Liver (tissue), 9 donors: ENCODE measurements around the gene CAPZB. TPM values are rescaled to one million over a fixed set of nuclear protein-coding genes. Genes with fewer than 3 reads are reported as not detected.

Source experiments
- DNase-seq: peaks from one replicate; pipeline ENCODE4 v3.0.0-alpha.2; 2017; ENCODE audit warnings: low spot score
- H3K27ac ChIP-seq, 2 donors: one replicate each; pipeline ENCODE4 v1.7.0; 2013; ENCODE audit warnings: inconsistent platforms in 2 of 2, low read length in 2 of 2, control low read depth in 1 of 2, low read depth in 1 of 2, mild to moderate bottlenecking in 1 of 2
- H3K27me3 ChIP-seq, 4 donors: one replicate each; pipeline versions ENCODE4 v1.6.1 to v1.7.0; 2013; ENCODE audit warnings: low read length in 3 of 4, inconsistent platforms in 1 of 4, mild to moderate bottlenecking in 1 of 4, moderate library complexity in 1 of 4; ENCODE audit not compliant: control insufficient read depth in 4 of 4, insufficient read depth in 4 of 4
- H3K36me3 ChIP-seq, 4 donors: one replicate each; pipeline versions ENCODE4 v1.6.1 to v1.7.0; 2013; ENCODE audit warnings: low read length in 3 of 4, mild to moderate bottlenecking in 3 of 4, low read depth in 1 of 4, moderate library complexity in 1 of 4; ENCODE audit not compliant: control insufficient read depth in 4 of 4, insufficient read depth in 3 of 4
- H3K4me1 ChIP-seq, 4 donors: one replicate each; pipeline versions ENCODE4 v1.6.1 to v1.7.0; 2013; ENCODE audit warnings: low read length in 3 of 4, mild to moderate bottlenecking in 3 of 4, moderate library complexity in 1 of 4; ENCODE audit not compliant: control insufficient read depth in 4 of 4, insufficient read depth in 4 of 4
- H3K4me3 ChIP-seq, 3 donors: one replicate each; pipeline versions ENCODE4 v1.6.1 to v1.7.0; 2013; ENCODE audit warnings: low read length in 3 of 3, control low read depth in 1 of 3, low read depth in 1 of 3, mild to moderate bottlenecking in 1 of 3
- H3K9ac ChIP-seq, 2 donors: one replicate each; pipeline ENCODE4 v1.7.0; 2013; ENCODE audit warnings: low read length in 2 of 2, mild to moderate bottlenecking in 2 of 2, moderate library complexity in 2 of 2, control low read depth in 1 of 2, low read depth in 1 of 2
- H3K9me3 ChIP-seq, 4 donors: one replicate each; pipeline versions ENCODE4 v1.6.1 to v1.7.0; 2013; ENCODE audit warnings: low read length in 3 of 4; ENCODE audit not compliant: control insufficient read depth in 4 of 4
- EGR1 ChIP-seq, 2 donors: IDR thresholded peaks; 2 replicates each; pipeline ENCODE4 v1.6.1; 2016 to 2018; ENCODE audit warnings: antibody characterized with exemption in 2 of 2, low read depth in 2 of 2
- FOXA1 ChIP-seq: IDR thresholded peaks from 2 replicates; pipeline ENCODE4 v1.6.1; 2016; ENCODE audit warnings: antibody characterized with exemption
- FOXA2 ChIP-seq: IDR thresholded peaks from 2 replicates; pipeline ENCODE4 v1.6.1; 2016; ENCODE audit warnings: antibody characterized with exemption
- GABPA ChIP-seq, 2 donors: IDR thresholded peaks in 1 of 2; conservative IDR thresholded peaks in 1 of 2; 2 replicates each; pipeline ENCODE4 v1.6.1; 2016; ENCODE audit warnings: antibody characterized with exemption in 2 of 2, mild to moderate bottlenecking in 1 of 2, moderate library complexity in 1 of 2
- HNF4A ChIP-seq, 2 donors: conservative IDR thresholded peaks; 2 replicates each; pipeline ENCODE4 v1.6.1; 2016; ENCODE audit warnings: antibody characterized with exemption in 2 of 2, mild to moderate bottlenecking in 2 of 2
- HNF4G ChIP-seq: IDR thresholded peaks from 2 replicates; pipeline ENCODE4 v1.6.1; 2016; ENCODE audit warnings: antibody characterized with exemption
- JUND ChIP-seq, 2 donors: IDR thresholded peaks; 2 replicates each; pipeline ENCODE4 v1.6.1; 2016; ENCODE audit warnings: antibody characterized with exemption in 2 of 2
- NR2F2 ChIP-seq: IDR thresholded peaks from 2 replicates; pipeline ENCODE4 v1.6.1; 2016; ENCODE audit warnings: antibody characterized with exemption
- RAD21 ChIP-seq, 2 donors: IDR thresholded peaks; 2 replicates each; pipeline ENCODE4 v1.6.1; 2016; ENCODE audit warnings: antibody characterized with exemption in 2 of 2, mild to moderate bottlenecking in 2 of 2
- REST ChIP-seq: IDR thresholded peaks from 2 replicates; pipeline ENCODE4 v1.6.1; 2016; ENCODE audit warnings: antibody characterized with exemption, mild to moderate bottlenecking
- RXRA ChIP-seq, 2 donors: IDR thresholded peaks; 2 replicates each; pipeline ENCODE4 v1.6.1; 2017 to 2018; ENCODE audit warnings: antibody characterized with exemption in 2 of 2, mild to moderate bottlenecking in 1 of 2
- SP1 ChIP-seq: IDR thresholded peaks from 2 replicates; pipeline ENCODE4 v1.6.1; 2018; ENCODE audit warnings: antibody characterized with exemption, mild to moderate bottlenecking
- TAF1 ChIP-seq: conservative IDR thresholded peaks from 2 replicates; pipeline ENCODE4 v1.6.1; 2016; ENCODE audit warnings: antibody characterized with exemption, mild to moderate bottlenecking
- YY1 ChIP-seq: IDR thresholded peaks from 2 replicates; pipeline ENCODE4 v1.6.1; 2016; ENCODE audit warnings: antibody characterized with exemption, mild to moderate bottlenecking
- ZBTB33 ChIP-seq: IDR thresholded peaks from 2 replicates; pipeline ENCODE4 v1.6.1; 2016; ENCODE audit warnings: antibody characterized with exemption
- WGBS: extraction: QIAGEN DNeasy Blood & Tissue Kit; methylation state at CpG from one replicate; pipeline ENCODE4 v1.1.7; 2013; 5-methylcytosine and 5-hydroxymethylcytosine counted together
- polyA plus RNA-seq, 2 donors: library from polyadenylated mRNA; stranded (reverse) in 1 of 2; unstranded in 1 of 2; fragments of 200-250 nt in 1 of 2; fragments of >200 nt in 1 of 2; fragmentation: Nextera tagmentation in 1 of 2; extraction: Ambion mirVana in 1 of 2; gene quantifications; one replicate each; pipeline versions ENCODE4 v1.2.1 to v1.2.3, GENCODE V29; 2013 to 2015
- total RNA-seq, 2 donors: library from RNA; depleted of rRNA; stranded (reverse); fragments of >200 nt; gene quantifications; one replicate each; pipeline ENCODE4 v1.2.3, GENCODE V29; 2014
- TF ChIP-seq, protein P1 (sequence below): IDR thresholded peaks from 2 replicates; pipeline ENCODE4 v1.6.1; 2016; ENCODE audit warnings: antibody characterized with exemption
- donor health status: healthy.
- donor health status: healthy.
- donor health status: healthy.
- donor health status: healthy.
- donor health status: healthy.

CAPZB gene
- total and polyA plus RNA-seq, 4 donors = 38.3 to 98.9 (median 51.1) TPM

- 86% methylated on average over 22 of the region's 22 CpGs for WGBS
- H3K4me3 ChIP-seq = no peak overlapping the region
- no peak overlapping the region for H3K9ac ChIP-seq
- no peaks in the 10 kb centered on the region for H3K27me3 ChIP-seq
- no peak overlapping the region for H3K27ac ChIP-seq
- DNase-seq = no peak
- peaks cover 6 to 41% (median 33%) of the 10 kb centered on the region in 4 donors for H3K4me1 ChIP-seq
- H3K36me3 ChIP-seq = no peaks in the 10 kb centered on the region
- no peak for TF ChIP-seq REST
- no peak for TF ChIP-seq JUND (IDR thresholded peaks at IDR 0.05)
- no peaks in the 10 kb centered on the region for H3K9me3 ChIP-seq
These were observed 42.9 kb downstream of the CAPZB start for GRCh38 chr1:19442154-19443096.

DNA sequence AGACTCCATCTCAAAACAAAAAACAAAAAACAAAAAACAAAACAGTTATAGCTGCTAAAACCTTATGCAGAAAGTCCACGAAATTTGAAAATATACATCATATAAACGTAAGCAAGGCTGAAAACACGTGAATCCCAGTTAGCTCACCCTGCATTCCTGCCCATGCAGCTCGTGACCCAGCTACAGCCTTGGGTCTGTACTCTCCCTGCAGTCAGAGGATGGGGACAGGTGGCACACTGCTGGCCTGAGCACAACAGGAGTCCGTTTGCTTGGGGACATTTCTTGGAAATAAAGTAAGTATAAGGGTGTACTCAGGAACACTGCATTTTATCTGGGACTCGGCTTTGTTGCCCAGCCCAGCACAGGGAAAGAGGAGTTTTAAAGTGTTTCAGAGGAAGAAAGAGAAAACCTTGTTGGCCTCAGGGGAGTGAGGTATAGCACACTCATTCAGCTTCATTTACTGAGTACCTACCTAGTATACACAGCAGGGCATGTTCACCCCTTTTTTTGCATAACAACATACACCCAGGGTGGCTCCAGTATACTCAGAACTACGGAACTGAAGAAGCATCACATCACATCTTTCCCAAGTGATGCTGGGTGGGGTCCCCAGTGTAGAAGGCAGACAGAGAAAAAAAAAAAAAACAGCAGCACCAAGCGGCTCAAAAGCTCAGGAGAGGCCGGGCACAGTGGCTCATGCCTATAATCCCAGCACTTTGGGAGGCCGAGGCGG is 44.1 kb downstream of the CAPZB start:
- H3K9ac ChIP-seq = no peak overlapping the region
- DNase-seq = no peak
- H3K36me3 ChIP-seq = no peaks in the 10 kb centered on the region
- no peaks in the 10 kb centered on the region for H3K9me3 ChIP-seq
- H3K4me3 ChIP-seq = no peak overlapping the region
- 87% methylated on average over 11 of the region's 11 CpGs for whole genome bisulfite sequencing
- H3K27me3 ChIP-seq = no peaks in the 10 kb centered on the region
- TF ChIP-seq EGR1 (IDR thresholded peaks at IDR 0.05; ENCODE audit: low read depth in 2 of 2) = no peak
- no peak for TF ChIP-seq TAF1
- no peak for TF ChIP-seq ZBTB33
- TF ChIP-seq JUND (IDR thresholded peaks at IDR 0.05) = no peak
- no peak for TF ChIP-seq FOXA2
- TF ChIP-seq HNF4G = no peak
- TF ChIP-seq SP1 = no peak
- TF ChIP-seq HNF4A (conservative IDR thresholded peaks at IDR 0.05) = no peak
- no peak for TF ChIP-seq NR2F2
- no peak for TF ChIP-seq GABPA (IDR thresholded peaks at IDR 0.05 in 1 of 2, conservative IDR thresholded peaks at IDR 0.05 in 1 of 2)
- TF ChIP-seq, protein P1, sequence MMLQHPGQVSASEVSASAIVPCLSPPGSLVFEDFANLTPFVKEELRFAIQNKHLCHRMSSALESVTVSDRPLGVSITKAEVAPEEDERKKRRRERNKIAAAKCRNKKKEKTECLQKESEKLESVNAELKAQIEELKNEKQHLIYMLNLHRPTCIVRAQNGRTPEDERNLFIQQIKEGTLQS = no peak
- TF ChIP-seq RAD21 (IDR thresholded peaks at IDR 0.05) = no peak
- TF ChIP-seq RXRA (IDR thresholded peaks at IDR 0.05) = no peak
- no peak for TF ChIP-seq YY1
- TF ChIP-seq FOXA1 = no peak
- peaks cover 8 to 50% (median 40%) of the 10 kb centered on the region in 4 donors for H3K4me1 ChIP-seq
- H3K27ac ChIP-seq = no peak overlapping the region
